ENCODE data around the gene FHIT. TPM values are rescaled to one million over a fixed set of nuclear protein-coding genes. Genes with fewer than 3 reads are reported as not detected.

The FHIT gene
- polyA plus RNA-seq, 1 experiment: 0.11 TPM

DNA sequence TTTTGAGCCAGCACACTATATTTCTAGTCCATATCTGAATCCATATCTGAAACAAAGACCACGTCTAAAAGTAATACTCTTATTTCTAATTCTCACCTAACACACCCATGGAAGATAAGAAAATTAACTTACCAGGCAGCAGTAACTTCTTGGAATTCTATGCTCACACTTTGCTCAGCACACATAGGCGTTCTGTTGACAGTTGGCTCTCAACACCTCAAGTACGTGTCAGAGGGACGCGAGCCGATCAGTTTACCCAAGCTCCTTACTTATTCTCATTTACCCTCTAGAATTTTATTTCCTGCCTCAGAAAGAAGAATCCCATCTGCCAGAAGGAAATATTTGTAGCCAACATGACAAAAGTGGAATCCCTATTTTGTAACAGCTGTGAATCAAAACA, 911.9 kb downstream of the FHIT start:
- H3K36me3 ChIP-seq (ENCODE audit: control insufficient read depth, insufficient read depth, low read length): no peaks in the 10 kb centered on the region
- TF ChIP-seq CTCF (IDR thresholded peaks at IDR 0.05; ENCODE audit: insufficient read depth, low read depth, low read length): no peak
- POLR2A ChIA-PET: no interaction called here
- DNase-seq (ENCODE audit: low read depth): no peak
- CTCF ChIA-PET: no interaction called here
- no peaks in the 10 kb centered on the region for H3K27me3 ChIP-seq (ENCODE audit: control insufficient read depth, insufficient read depth, low read length)
- no peak overlapping the region for H3K4me3 ChIP-seq (ENCODE audit: low read depth, low read length)

- no peak overlapping the region for H3K4me3 ChIP-seq (ENCODE audit: low read depth, low read length)
- POLR2A ChIA-PET: no interaction called here
- no peak for DNase-seq (ENCODE audit: low read depth)
- CTCF ChIA-PET: no interaction called here
- no peaks in the 10 kb centered on the region for H3K36me3 ChIP-seq (ENCODE audit: control insufficient read depth, insufficient read depth, low read length)
- no peaks in the 10 kb centered on the region for H3K27me3 ChIP-seq (ENCODE audit: control insufficient read depth, insufficient read depth, low read length)
- TF ChIP-seq CTCF (IDR thresholded peaks at IDR 0.05; ENCODE audit: insufficient read depth, low read depth, low read length): no peak
These were observed 913.8 kb downstream of the FHIT start for GRCh38 chr3:60337421-60337820.

DNA sequence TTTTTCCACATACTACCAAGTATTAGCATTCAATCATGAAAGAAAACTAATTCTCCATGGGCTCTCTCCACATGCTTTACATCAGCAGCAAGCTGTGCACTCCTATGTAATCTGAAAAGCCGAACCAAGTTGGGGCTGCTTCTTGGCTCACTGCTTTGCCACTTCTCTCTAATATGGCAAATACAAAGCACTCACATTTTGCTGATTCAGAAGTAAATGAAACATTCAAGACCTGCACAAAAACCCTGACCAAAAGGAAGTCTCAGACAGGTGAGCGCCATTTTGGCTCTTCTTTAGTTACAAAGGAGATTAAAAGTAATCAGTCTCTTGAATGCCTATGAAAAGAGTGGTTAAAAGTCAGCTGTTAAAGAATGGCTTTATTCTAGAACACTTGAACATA, 915.2 kb downstream of the FHIT start:
- ChIA-PET CTCF (no interaction called here), POLR2A (no interaction called here)
- no peak for DNase-seq (ENCODE audit: low read depth)
- Histone ChIP-seq H3K27me3 (ENCODE audit: control insufficient read depth, insufficient read depth, low read length) (no peaks in the 10 kb centered on the region), H3K36me3 (ENCODE audit: control insufficient read depth, insufficient read depth, low read length) (no peaks in the 10 kb centered on the region), H3K4me3 (ENCODE audit: low read depth, low read length) (no peak overlapping the region)
- no peak for TF ChIP-seq CTCF (IDR thresholded peaks at IDR 0.05; ENCODE audit: insufficient read depth, low read depth, low read length)

GRCh38 chr3:60333710-60334109, 917.5 kb downstream of the FHIT start:
- CTCF ChIA-PET: no interaction called here
- no peak for DNase-seq (ENCODE audit: low read depth)

GRCh38 chr3:60330107-60330506, 921.1 kb downstream of the FHIT start:
- POLR2A ChIA-PET: no interaction called here
- Histone ChIP-seq H3K36me3 (ENCODE audit: control insufficient read depth, insufficient read depth, low read length) (no peaks in the 10 kb centered on the region), H3K27me3 (ENCODE audit: control insufficient read depth, insufficient read depth, low read length) (no peaks in the 10 kb centered on the region), H3K4me3 (ENCODE audit: low read depth, low read length) (no peak overlapping the region)
- no peak for DNase-seq (ENCODE audit: low read depth)
- no peak for TF ChIP-seq CTCF (IDR thresholded peaks at IDR 0.05; ENCODE audit: insufficient read depth, low read depth, low read length)
- CTCF ChIA-PET: no interaction called here

More at GRCh38 chr3:60333710-60334109, 917.5 kb downstream of the FHIT start:
- Histone ChIP-seq H3K36me3 (ENCODE audit: control insufficient read depth, insufficient read depth, low read length) (no peaks in the 10 kb centered on the region), H3K4me3 (ENCODE audit: low read depth, low read length) (no peak overlapping the region), H3K27me3 (ENCODE audit: control insufficient read depth, insufficient read depth, low read length) (no peaks in the 10 kb centered on the region)
- POLR2A ChIA-PET: no interaction called here
- no peak for TF ChIP-seq CTCF (IDR thresholded peaks at IDR 0.05; ENCODE audit: insufficient read depth, low read depth, low read length)

Measured in BJ (cell line).